GM12878 (cell line): ENCODE data around the gene TTC19. TPM values are rescaled to one million over a fixed set of nuclear protein-coding genes. Genes with fewer than 3 reads are reported as not detected.

Experiments used
- ATAC-seq: fragments of 200-7000 bp; cut with Tn5 transposase; 3 replicates; pipeline ENCODE4 v1.9.1; 2020; ENCODE audit warnings: mild to moderate bottlenecking, moderate library complexity
- BruUV-seq: library from RNA; stranded (reverse); fragments of 400-500 nt; replicated peaks from 2 replicates; lab custom pipeline; 2021; lab: Mats Ljungman, UMichigan
- CTCF ChIA-PET: fragments of 300-600 bp; sonication (Branson Sonifier 250); formaldehyde crosslinking; extraction: SDS; loops from one replicate; lab custom pipeline; 2021; ENCODE audit warnings: inconsistent platforms; lab: Yijun Ruan, JAX
- POLR2A ChIA-PET: fragments of 350-600 bp; formaldehyde crosslinking; extraction: SDS; loops from one replicate; lab custom pipeline; 2021; ENCODE audit warnings: inconsistent platforms; lab: Charles Lee
- RAD21 ChIA-PET: fragments of 300-600 bp; sonication (Branson Sonifier 250); formaldehyde crosslinking; loops from one replicate; lab custom pipeline; 2023; ENCODE audit warnings: antibody characterized with exemption; ENCODE audit not compliant: unreplicated experiment; lab: Charles Lee
- SMC1A ChIA-PET: fragments of 300-600 bp; sonication (Branson Sonifier 250); formaldehyde crosslinking; loops from one replicate; lab custom pipeline; 2023; ENCODE audit not compliant: unreplicated experiment, uncharacterized antibody; lab: Charles Lee
- DNase-seq: peaks from one replicate; pipeline ENCODE4 v3.0.0-alpha.2; 2011; ENCODE audit warnings: low read depth, low spot score
- FAIRE-seq: peaks from 3 replicates; lab custom pipeline; 2011; peaks lifted over from hg19 to GRCh38; lab: Jason Lieb, UNC
- H2AFZ ChIP-seq: 2 replicates; pipeline ENCODE4 v1.6.0; 2011; ENCODE audit warnings: low read depth, low read length, control low read depth; ENCODE audit not compliant: control insufficient read depth
- H3K27ac ChIP-seq: 2 replicates; pipeline ENCODE4 v1.5.1; 2011; ENCODE audit warnings: control low read depth; ENCODE audit not compliant: control insufficient read depth, insufficient read depth
- H3K27me3 ChIP-seq, 2 experiments: replicated peaks in 1 of 2; 2 replicates each; pipeline versions ENCODE4 v1.6.0 to v1.6.1; 2011; ENCODE audit warnings: low read length in 1 of 2; ENCODE audit not compliant: control insufficient read depth in 2 of 2, insufficient read depth in 2 of 2
- H3K36me3 ChIP-seq, 2 experiments: 2 replicates each; pipeline ENCODE4 v1.5.1; 2011; ENCODE audit warnings: low read length in 1 of 2; ENCODE audit not compliant: control insufficient read depth in 2 of 2, insufficient read depth in 2 of 2
- H3K4me1 ChIP-seq: 2 replicates; pipeline ENCODE4 v1.6.1; 2011; ENCODE audit warnings: mild to moderate bottlenecking, low read length, moderate library complexity, mixed read lengths; ENCODE audit not compliant: control insufficient read depth, insufficient read depth
- H3K4me2 ChIP-seq: 2 replicates; pipeline ENCODE4 v1.6.0; 2011; ENCODE audit warnings: control low read depth; ENCODE audit not compliant: control insufficient read depth, insufficient read depth
- H3K4me3 ChIP-seq: fragments of 200-600 bp; sonication (generic); 2 replicates; pipeline ENCODE4 v1.5.1; 2016
- H3K79me2 ChIP-seq: 2 replicates; pipeline ENCODE4 v1.6.0; 2011; ENCODE audit warnings: low read length; ENCODE audit not compliant: control insufficient read depth, insufficient read depth
- H3K9ac ChIP-seq: 2 replicates; pipeline ENCODE4 v1.8.0; 2011; ENCODE audit warnings: low read length, control low read depth, mixed read lengths; ENCODE audit not compliant: control insufficient read depth, insufficient read depth
- H3K9me3 ChIP-seq: replicated peaks from 3 replicates; pipeline ENCODE4 v1.5.1; 2011; ENCODE audit warnings: mild to moderate bottlenecking, low read length; ENCODE audit not compliant: control insufficient read depth, insufficient read depth
- H4K20me1 ChIP-seq: 2 replicates; pipeline ENCODE4 v1.6.0; 2011; ENCODE audit not compliant: control insufficient read depth, insufficient read depth
- BMI1 ChIP-seq: fragments of 450-650 bp; IDR thresholded peaks from 2 replicates; pipeline ENCODE4 v1.6.1; 2016; ENCODE audit warnings: mild to moderate bottlenecking, moderate library complexity, borderline replicate concordance
- CEBPZ ChIP-seq: fragments of 150-350 bp; IDR thresholded peaks from 2 replicates; pipeline ENCODE4 v1.6.1; 2016; ENCODE audit warnings: low read depth, low read length
- MAX ChIP-seq: IDR thresholded peaks from 2 replicates; pipeline ENCODE4 v1.6.1; 2012; ENCODE audit warnings: low read depth, low read length, improper control_type of control experiment
- NR2F1 ChIP-seq: fragments of 450-650 bp; conservative IDR thresholded peaks from 2 replicates; pipeline ENCODE4 v1.6.1; 2017; ENCODE audit warnings: mild to moderate bottlenecking
- PAX5 ChIP-seq: IDR thresholded peaks from 2 replicates; pipeline ENCODE4 v1.6.1; 2011; ENCODE audit warnings: low read depth, low read length, borderline replicate concordance
- PBX3 ChIP-seq: IDR thresholded peaks from 2 replicates; pipeline ENCODE4 v1.6.1; 2011; ENCODE audit warnings: mild to moderate bottlenecking, low read depth, low read length, moderate library complexity; ENCODE audit not compliant: insufficient replicate concordance
- POLR2AphosphoS2 ChIP-seq: IDR thresholded peaks from 2 replicates; pipeline ENCODE4 v1.6.1; 2011; ENCODE audit warnings: low read depth, mild to moderate bottlenecking, low read length, improper control_type of control experiment, moderate library complexity
- POU2F2 ChIP-seq: IDR thresholded peaks from 3 replicates; pipeline ENCODE4 v1.6.1; 2011; ENCODE audit warnings: low read depth, mild to moderate bottlenecking, low read length, borderline replicate concordance
- RAD51 ChIP-seq: fragments of 450-650 bp; IDR thresholded peaks from 2 replicates; pipeline ENCODE4 v1.6.1; 2016; ENCODE audit warnings: moderate library complexity, mild to moderate bottlenecking, inconsistent platforms
- STAT1 ChIP-seq: fragments of 450-650 bp; conservative IDR thresholded peaks from 2 replicates; pipeline ENCODE4 v1.6.1; 2014; ENCODE audit warnings: antibody characterized with exemption, mild to moderate bottlenecking
- TCF7 ChIP-seq: IDR thresholded peaks from 2 replicates; pipeline ENCODE4 v1.6.1; 2014; ENCODE audit warnings: antibody characterized with exemption, borderline replicate concordance
- ZBED1 ChIP-seq: IDR thresholded peaks from 2 replicates; pipeline ENCODE4 v1.6.1; 2016; ENCODE audit warnings: borderline replicate concordance
- ZBTB11 ChIP-seq: fragments of 450-650 bp; formaldehyde crosslinking; IDR thresholded peaks from 2 replicates; pipeline ENCODE4 v1.5.0; 2022; ENCODE audit warnings: mild to moderate bottlenecking, missing genetic modification characterization
- ZNF217 ChIP-seq: fragments of 450-650 bp; IDR thresholded peaks from 2 replicates; pipeline ENCODE4 v1.6.1; 2017; ENCODE audit warnings: antibody characterized with exemption, mild to moderate bottlenecking
- WGBS: methylation state at CpG from one replicate; pipeline ENCODE4 v1.1.6; 2016; ENCODE audit warnings: low lambda C conversion rate; ENCODE audit not compliant: insufficient replicate concordance, insufficient coverage; ENCODE audit errors: missing lambda C conversion rate; 5-methylcytosine and 5-hydroxymethylcytosine counted together
- in situ Hi-C: fragments of 300-500 bp; cut with MboI; formaldehyde crosslinking; loops from 9 replicates; pipeline ENCODE4 v1.14.3; 2018; ENCODE audit warnings: mixed read lengths
- intact Hi-C: fragments of 100-400 bp; cut with micrococcal nuclease; formaldehyde crosslinking; loops from one replicate; pipeline ENCODE4 v1.14.2; 2022; ENCODE audit not compliant: unreplicated experiment
- polyA plus RNA-seq, 11 experiments: library from polyadenylated mRNA; depleted of rRNA in 4 of 11; unstranded in 6 of 11; stranded (reverse) in 5 of 11; fragments of >200 nt; fragmentation: Nextera tagmentation in 4 of 11; fragmentation: Illumina TruSeq in 1 of 11; extraction: Ambion mirVana in 4 of 11; extraction: Trizol in 1 of 11; gene quantifications; 1 replicate in 1 of 11; 2 replicates in 10 of 11; pipeline versions ENCODE4 v1.2.1 to v1.2.3, GENCODE V29; 2011 to 2016; ENCODE audit warnings: inconsistent platforms in 2 of 11, missing spikeins in 2 of 11, low read depth in 1 of 11
- total RNA-seq, 4 experiments: library from RNA; depleted of rRNA in 3 of 4; stranded (reverse); fragments of >200 nt in 3 of 4; fragmentation: Illumina TruSeq in 1 of 4; extraction: Trizol in 1 of 4; gene quantifications; 2 replicates each; pipeline versions ENCODE4 v1.2.1 to v1.2.3, GENCODE V29; 2013 to 2021

TTC19 gene
- total and polyA plus RNA-seq, 10 of the 15 experiments (the other 5 are each of a cell fraction or from before 2014, with no cell fraction given), result 5.3 to 29.8 (median 20.1) TPM

GRCh38 chr17:16072031-16072430 lies 72.4 kb downstream of the TTC19 start:
- Histone ChIP-seq H3K27ac (no peak overlapping the region), H3K9me3 (no peaks in the 10 kb centered on the region), H2AFZ (no peak overlapping the region), H3K27me3 (no peaks in the 10 kb centered on the region), H3K4me1 (no peaks in the 10 kb centered on the region), H3K4me3 (no peak overlapping the region), H3K9ac (no peak overlapping the region), H4K20me1 (no peaks in the 10 kb centered on the region), H3K79me2 (no peaks in the 10 kb centered on the region), H3K36me3 (peaks cover 7 to 33% of the 10 kb centered on the region in 2 experiments), H3K4me2 (no peak overlapping the region)
- ATAC-seq (no peak), FAIRE-seq (no peak), DNase-seq (no peak)
- SMC1A ChIA-PET, result interaction anchor here (0.8 to 2.4 kb wide), 5 partner anchors 9 to 27 kb away, joined by 3 to 8 read pairs (median 3); no protein-coding TSS in a partner anchor
- in situ Hi-C loops (no loop called here), intact Hi-C loops (no loop called here)
- CTCF ChIA-PET, result interaction anchor here (1.2 kb wide), 1 partner anchor 281 kb away, joined by 3 read pairs; the partner anchor contains the start of gene CENPV
- BruUV-seq, result no TSS peak
- WGBS, result 92% methylated on average over 1 of the region's 1 CpG
- RAD21 ChIA-PET, result no interaction called here
- POLR2A ChIA-PET, result interaction anchor here (0.5 kb wide), 1 partner anchor 16 kb away, joined by 3 read pairs; no protein-coding TSS in a partner anchor
- TF ChIP-seq POLR2AphosphoS2, result no peak
- TF ChIP-seq MAX, result no peak
- TF ChIP-seq ZNF217, result no peak
- TF ChIP-seq NR2F1, result no peak
- TF ChIP-seq POU2F2, result no peak
- no peak for TF ChIP-seq CEBPZ
- no peak for TF ChIP-seq STAT1
- no peak for TF ChIP-seq ZBTB11 (CRISPR knock-in tag)
- no peak for TF ChIP-seq ZBED1
- no peak for TF ChIP-seq PAX5
- TF ChIP-seq RAD51, result no peak
- TF ChIP-seq BMI1, result no peak
- TF ChIP-seq PBX3, result no peak
- TF ChIP-seq TCF7, result no peak
